ENCODE data around the gene EIF4G3. TPM values are rescaled to one million over a fixed set of nuclear protein-coding genes. Genes with fewer than 3 reads are reported as not detected.

The EIF4G3 gene
- total RNA-seq, 4 donors from 2014 or later = 82.1 to 143 (median 101) TPM

GRCh38 chr1:20849100-20849499 is 327.6 kb downstream of the EIF4G3 start:
- in situ Hi-C loops (cut with MboI; ENCODE audit: low pct_ligation_motif_present in 1 of 4, low pct_unique_long_range_greater_than_20kb in 1 of 4, low sequenced_read_pairs in 3 of 4) (no loop called here), intact Hi-C loops (cut with DNase I; ENCODE audit: low total_unique reads) (no loop called here)
- H3K4me3 ChIP-seq = no peak overlapping the region
- 90 to 91% methylated on average over 2 of the region's 2 CpGs for WGBS, 2 donors (ENCODE audit: low coverage in 1 of 2)
- DNase-seq = no peak
- no peaks in the 10 kb centered on the region for H3K27me3 ChIP-seq
- H3K36me3 ChIP-seq = peaks cover 0 to 39% (median 11%) of the 10 kb centered on the region in 4 donors
- no peaks in the 10 kb centered on the region for H3K9me3 ChIP-seq
- no peaks in the 10 kb centered on the region for H3K4me1 ChIP-seq
- H3K27ac ChIP-seq = no peak overlapping the region
- no peak for TF ChIP-seq POLR2AphosphoS5 (IDR thresholded peaks at IDR 0.05)
- TF ChIP-seq POLR2A (IDR thresholded peaks at IDR 0.05) = no peak
- TF ChIP-seq EP300 (IDR thresholded peaks at IDR 0.05; ENCODE audit: low read depth) = no peak
- no peak for TF ChIP-seq CTCF (IDR thresholded peaks at IDR 0.05)

DNA sequence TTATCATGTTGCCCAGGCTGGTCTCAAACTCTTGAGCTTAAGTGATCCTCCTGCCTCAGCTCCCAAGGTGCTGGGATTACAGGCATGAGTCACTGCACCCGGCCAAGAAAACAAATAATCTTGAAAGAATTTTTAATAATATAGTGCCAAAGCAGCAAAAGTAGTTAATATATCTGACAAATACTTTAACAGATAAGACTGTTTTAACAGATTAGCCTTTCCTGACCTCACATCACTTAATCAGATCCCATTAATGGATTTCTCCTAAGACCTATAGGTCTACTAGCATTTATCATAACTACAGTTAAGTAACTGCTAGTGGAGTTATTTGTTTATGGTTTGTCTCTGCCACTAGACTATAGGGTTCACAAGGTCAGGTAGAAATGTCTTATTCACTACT is 328.5 kb downstream of the EIF4G3 start:
- Histone ChIP-seq H3K27ac (no peak overlapping the region), H3K4me1 (no peaks in the 10 kb centered on the region), H3K36me3 (peaks cover 0 to 30% (median 7%) of the 10 kb centered on the region in 4 donors), H3K27me3 (no peaks in the 10 kb centered on the region), H3K9me3 (no peaks in the 10 kb centered on the region), H3K4me3 (no peak overlapping the region)
- DNase-seq = no peak
- TF ChIP-seq CTCF (IDR thresholded peaks at IDR 0.05) (no peak), EP300 (IDR thresholded peaks at IDR 0.05; ENCODE audit: low read depth) (no peak), POLR2A (IDR thresholded peaks at IDR 0.05) (no peak), POLR2AphosphoS5 (IDR thresholded peaks at IDR 0.05) (no peak)
- 100% methylated on average over 1 of the region's 1 CpG for WGBS, 2 donors (ENCODE audit: low coverage in 1 of 2)
- in situ Hi-C loops (cut with MboI; ENCODE audit: low pct_ligation_motif_present in 1 of 4, low pct_unique_long_range_greater_than_20kb in 1 of 4, low sequenced_read_pairs in 3 of 4) = no loop called here
- intact Hi-C loops (cut with DNase I; ENCODE audit: low total_unique reads) = no loop called here

- intact Hi-C loops (cut with DNase I; ENCODE audit: low total_unique reads) = no loop called here
- no peak overlapping the region for H3K4me3 ChIP-seq
- H3K27me3 ChIP-seq = no peaks in the 10 kb centered on the region
- TF ChIP-seq POLR2A (IDR thresholded peaks at IDR 0.05) = no peak
- TF ChIP-seq CTCF (IDR thresholded peaks at IDR 0.05) = no peak
- TF ChIP-seq EP300 (IDR thresholded peaks at IDR 0.05; ENCODE audit: low read depth) = no peak
- TF ChIP-seq POLR2AphosphoS5 (IDR thresholded peaks at IDR 0.05) = no peak
- H3K36me3 ChIP-seq = peaks cover 0 to 25% (median 6%) of the 10 kb centered on the region in 4 donors
- H3K27ac ChIP-seq = no peak overlapping the region
- WGBS, 2 donors (ENCODE audit: low coverage in 1 of 2) = 83 to 87% methylated on average over 4 of the region's 4 CpGs
- no peak for DNase-seq
- no peaks in the 10 kb centered on the region for H3K9me3 ChIP-seq
- H3K4me1 ChIP-seq = no peaks in the 10 kb centered on the region
- in situ Hi-C loops (cut with MboI; ENCODE audit: low pct_ligation_motif_present in 1 of 4, low pct_unique_long_range_greater_than_20kb in 1 of 4, low sequenced_read_pairs in 3 of 4) = no loop called here
Measured at GRCh38 chr1:20847611-20848080, 329.1 kb downstream of the EIF4G3 start.

DNA sequence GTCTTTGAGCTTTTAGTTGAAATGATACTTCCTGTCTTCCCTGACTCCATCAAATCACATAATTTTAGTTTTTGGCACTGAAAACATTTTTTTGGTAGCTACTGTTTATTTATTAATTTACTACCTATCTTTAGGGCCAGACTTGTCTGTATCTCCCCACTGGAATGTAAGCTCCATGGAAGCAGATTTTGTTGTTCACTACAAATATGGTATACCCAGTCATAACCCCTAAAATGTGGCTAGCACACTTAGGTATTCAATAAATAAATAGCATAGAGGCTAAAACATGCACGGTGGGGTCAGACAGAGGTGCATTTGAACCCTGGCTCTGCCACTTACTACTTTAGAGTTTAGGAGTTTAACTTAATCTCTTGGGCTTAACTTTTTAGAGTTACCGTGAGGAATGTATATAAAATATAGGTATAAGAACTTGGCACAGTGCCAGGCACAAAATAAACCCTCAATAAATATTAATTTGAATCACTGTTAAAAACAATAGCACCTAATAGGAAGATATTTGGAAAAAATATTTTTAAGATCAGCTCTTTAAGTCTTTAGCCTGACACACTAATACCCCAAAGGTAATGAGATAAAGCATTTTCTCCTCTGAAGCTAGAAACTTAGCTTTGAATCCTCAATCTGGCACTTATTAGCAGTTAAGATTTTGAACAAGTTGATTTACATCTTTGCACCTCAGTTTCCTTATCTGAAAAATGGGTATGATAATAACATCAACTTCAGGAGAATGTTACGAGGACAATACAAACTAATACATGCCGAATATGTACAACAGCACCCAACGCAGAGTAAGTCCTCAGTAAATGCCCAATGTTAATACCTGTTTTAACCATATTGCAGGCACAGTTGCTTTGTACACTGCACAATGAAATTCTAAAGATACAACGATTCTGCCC is 330.0 kb downstream of the EIF4G3 start:
- Histone ChIP-seq H3K27ac (no peak overlapping the region), H3K4me3 (no peak overlapping the region), H3K9me3 (no peaks in the 10 kb centered on the region), H3K36me3 (peaks cover 0 to 18% (median 6%) of the 10 kb centered on the region in 4 donors), H3K27me3 (no peaks in the 10 kb centered on the region), H3K4me1 (no peaks in the 10 kb centered on the region)
- intact Hi-C loops (cut with DNase I; ENCODE audit: low total_unique reads) = no loop called here
- 93 to 94% methylated on average over 6 of the region's 6 CpGs for WGBS, 2 donors (ENCODE audit: low coverage in 1 of 2)
- DNase-seq = no peak
- TF ChIP-seq EP300 (IDR thresholded peaks at IDR 0.05; ENCODE audit: low read depth) = no peak
- no peak for TF ChIP-seq POLR2A (IDR thresholded peaks at IDR 0.05)
- TF ChIP-seq CTCF (IDR thresholded peaks at IDR 0.05) = no peak
- TF ChIP-seq POLR2AphosphoS5 (IDR thresholded peaks at IDR 0.05) = no peak
- in situ Hi-C loops (cut with MboI; ENCODE audit: low pct_ligation_motif_present in 1 of 4, low pct_unique_long_range_greater_than_20kb in 1 of 4, low sequenced_read_pairs in 3 of 4) = no loop called here

Data from transverse colon (tissue), 4 donors.